Measurements from ENCODE around the gene BTBD6.

BTBD6 gene

GRCh38 chr14:105207460-105207901 is 40.9 kb upstream of the BTBD6 start:
- no peaks in the 10 kb centered on the region for H3K36me3 ChIP-seq (ENCODE audit: control insufficient read depth, insufficient read depth, low read length)
- H3K4me2 ChIP-seq (ENCODE audit: low read length), result no peak overlapping the region
- H2AFZ ChIP-seq, result no peak overlapping the region
- no peak overlapping the region for H3K9ac ChIP-seq
- H3K27ac ChIP-seq, result no peak overlapping the region
- peaks cover 29% of the 10 kb centered on the region for H3K4me1 ChIP-seq
- H3K79me2 ChIP-seq, result no peaks in the 10 kb centered on the region
- TF ChIP-seq, protein P1, sequence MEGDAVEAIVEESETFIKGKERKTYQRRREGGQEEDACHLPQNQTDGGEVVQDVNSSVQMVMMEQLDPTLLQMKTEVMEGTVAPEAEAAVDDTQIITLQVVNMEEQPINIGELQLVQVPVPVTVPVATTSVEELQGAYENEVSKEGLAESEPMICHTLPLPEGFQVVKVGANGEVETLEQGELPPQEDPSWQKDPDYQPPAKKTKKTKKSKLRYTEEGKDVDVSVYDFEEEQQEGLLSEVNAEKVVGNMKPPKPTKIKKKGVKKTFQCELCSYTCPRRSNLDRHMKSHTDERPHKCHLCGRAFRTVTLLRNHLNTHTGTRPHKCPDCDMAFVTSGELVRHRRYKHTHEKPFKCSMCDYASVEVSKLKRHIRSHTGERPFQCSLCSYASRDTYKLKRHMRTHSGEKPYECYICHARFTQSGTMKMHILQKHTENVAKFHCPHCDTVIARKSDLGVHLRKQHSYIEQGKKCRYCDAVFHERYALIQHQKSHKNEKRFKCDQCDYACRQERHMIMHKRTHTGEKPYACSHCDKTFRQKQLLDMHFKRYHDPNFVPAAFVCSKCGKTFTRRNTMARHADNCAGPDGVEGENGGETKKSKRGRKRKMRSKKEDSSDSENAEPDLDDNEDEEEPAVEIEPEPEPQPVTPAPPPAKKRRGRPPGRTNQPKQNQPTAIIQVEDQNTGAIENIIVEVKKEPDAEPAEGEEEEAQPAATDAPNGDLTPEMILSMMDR (IDR thresholded peaks at IDR 0.05), result no peak
- H3K4me3 ChIP-seq (ENCODE audit: low read depth, low read length), result no peak overlapping the region
- no peaks in the 10 kb centered on the region for H3K9me3 ChIP-seq (ENCODE audit: control insufficient read depth, low read length)
- H3K27me3 ChIP-seq (ENCODE audit: control insufficient read depth, insufficient read depth, low read length), result no peaks in the 10 kb centered on the region

GRCh38 chr14:105207996-105208737 is 40.2 kb upstream of the BTBD6 start:
- Histone ChIP-seq H3K4me1 (peaks cover 27% of the 10 kb centered on the region), H3K9me3 (ENCODE audit: control insufficient read depth, low read length) (no peaks in the 10 kb centered on the region), H3K4me3 (ENCODE audit: low read depth, low read length) (no peak overlapping the region), H3K4me2 (ENCODE audit: low read length) (no peak overlapping the region), H3K79me2 (no peaks in the 10 kb centered on the region), H3K36me3 (ENCODE audit: control insufficient read depth, insufficient read depth, low read length) (no peaks in the 10 kb centered on the region), H3K9ac (no peak overlapping the region), H2AFZ (no peak overlapping the region), H3K27ac (no peak overlapping the region), H3K27me3 (ENCODE audit: control insufficient read depth, insufficient read depth, low read length) (no peaks in the 10 kb centered on the region)
- TF ChIP-seq, protein P1 (IDR thresholded peaks at IDR 0.05), result no peak

- Histone ChIP-seq H3K4me2 (ENCODE audit: low read length) (no peak overlapping the region), H3K9ac (no peak overlapping the region), H3K4me1 (peaks cover 24% of the 10 kb centered on the region), H3K27ac (no peak overlapping the region), H3K27me3 (ENCODE audit: control insufficient read depth, insufficient read depth, low read length) (no peaks in the 10 kb centered on the region), H2AFZ (no peak overlapping the region), H3K9me3 (ENCODE audit: control insufficient read depth, low read length) (no peaks in the 10 kb centered on the region), H3K36me3 (ENCODE audit: control insufficient read depth, insufficient read depth, low read length) (no peaks in the 10 kb centered on the region), H3K79me2 (no peaks in the 10 kb centered on the region), H3K4me3 (ENCODE audit: low read depth, low read length) (no peak overlapping the region)
- TF ChIP-seq, protein P1 (IDR thresholded peaks at IDR 0.05), result no peak
Observed at GRCh38 chr14:105208738-105209075, 39.6 kb upstream of the BTBD6 start.

- Histone ChIP-seq H2AFZ (no peak overlapping the region), H3K4me3 (ENCODE audit: low read depth, low read length) (no peak overlapping the region), H3K9ac (no peak overlapping the region), H3K79me2 (no peaks in the 10 kb centered on the region), H3K27ac (no peak overlapping the region), H3K36me3 (ENCODE audit: control insufficient read depth, insufficient read depth, low read length) (no peaks in the 10 kb centered on the region), H3K9me3 (ENCODE audit: control insufficient read depth, low read length) (no peaks in the 10 kb centered on the region), H3K4me1 (peaks cover 20% of the 10 kb centered on the region), H3K27me3 (ENCODE audit: control insufficient read depth, insufficient read depth, low read length) (no peaks in the 10 kb centered on the region), H3K4me2 (ENCODE audit: low read length) (no peak overlapping the region)
- TF ChIP-seq, protein P1 (IDR thresholded peaks at IDR 0.05), result no peak
Observed at GRCh38 chr14:105209091-105209490, 39.2 kb upstream of the BTBD6 start.

- no peaks in the 10 kb centered on the region for H3K27me3 ChIP-seq (ENCODE audit: control insufficient read depth, insufficient read depth, low read length)
- H2AFZ ChIP-seq, result no peak overlapping the region
- H3K9ac ChIP-seq, result no peak overlapping the region
- TF ChIP-seq, protein P1 (IDR thresholded peaks at IDR 0.05), result no peak
- no peaks in the 10 kb centered on the region for H3K79me2 ChIP-seq
- H3K36me3 ChIP-seq (ENCODE audit: control insufficient read depth, insufficient read depth, low read length), result no peaks in the 10 kb centered on the region
- peaks cover 14% of the 10 kb centered on the region for H3K4me1 ChIP-seq
- H3K9me3 ChIP-seq (ENCODE audit: control insufficient read depth, low read length), result no peaks in the 10 kb centered on the region
- H3K27ac ChIP-seq, result no peak overlapping the region
- H3K4me2 ChIP-seq (ENCODE audit: low read length), result no peak overlapping the region
- H3K4me3 ChIP-seq (ENCODE audit: low read depth, low read length), result no peak overlapping the region
Observed at GRCh38 chr14:105209646-105210045, 38.7 kb upstream of the BTBD6 start.
